ENCODE measurements around the gene FCER1A. TPM values are rescaled to one million over a fixed set of nuclear protein-coding genes. Genes with fewer than 3 reads are reported as not detected.

FCER1A gene
- total RNA-seq, 1 experiment from 2014 or later = not detected

DNA sequence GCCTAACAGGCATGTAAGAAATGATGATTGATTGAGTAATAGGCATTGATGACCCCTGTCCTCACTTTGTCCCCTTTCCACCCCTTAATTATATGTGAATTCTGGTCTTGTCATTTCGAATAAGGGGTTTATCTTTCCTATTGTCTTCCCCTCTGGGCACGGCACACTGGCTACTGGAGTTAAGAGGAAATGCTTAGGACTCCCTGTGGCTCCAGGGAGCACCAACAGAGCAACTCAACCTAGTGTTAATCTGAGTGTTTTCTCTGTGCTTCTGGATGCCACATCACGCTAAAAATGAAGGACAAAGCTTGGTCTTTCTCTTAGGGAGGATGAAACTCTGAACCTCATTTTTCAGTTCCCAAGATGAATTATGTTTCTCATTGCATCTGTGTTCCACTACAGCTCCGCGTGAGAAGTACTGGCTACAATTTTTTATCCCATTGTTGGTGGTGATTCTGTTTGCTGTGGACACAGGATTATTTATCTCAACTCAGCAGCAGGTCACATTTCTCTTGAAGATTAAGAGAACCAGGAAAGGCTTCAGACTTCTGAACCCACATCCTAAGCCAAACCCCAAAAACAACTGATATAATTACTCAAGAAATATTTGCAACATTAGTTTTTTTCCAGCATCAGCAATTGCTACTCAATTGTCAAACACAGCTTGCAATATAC is 5.3 kb downstream of the FCER1A start:
- TF ChIP-seq EZH2 (IDR thresholded peaks at IDR 0.05; ENCODE audit: low read depth) = no peak
- TF ChIP-seq, protein P1, sequence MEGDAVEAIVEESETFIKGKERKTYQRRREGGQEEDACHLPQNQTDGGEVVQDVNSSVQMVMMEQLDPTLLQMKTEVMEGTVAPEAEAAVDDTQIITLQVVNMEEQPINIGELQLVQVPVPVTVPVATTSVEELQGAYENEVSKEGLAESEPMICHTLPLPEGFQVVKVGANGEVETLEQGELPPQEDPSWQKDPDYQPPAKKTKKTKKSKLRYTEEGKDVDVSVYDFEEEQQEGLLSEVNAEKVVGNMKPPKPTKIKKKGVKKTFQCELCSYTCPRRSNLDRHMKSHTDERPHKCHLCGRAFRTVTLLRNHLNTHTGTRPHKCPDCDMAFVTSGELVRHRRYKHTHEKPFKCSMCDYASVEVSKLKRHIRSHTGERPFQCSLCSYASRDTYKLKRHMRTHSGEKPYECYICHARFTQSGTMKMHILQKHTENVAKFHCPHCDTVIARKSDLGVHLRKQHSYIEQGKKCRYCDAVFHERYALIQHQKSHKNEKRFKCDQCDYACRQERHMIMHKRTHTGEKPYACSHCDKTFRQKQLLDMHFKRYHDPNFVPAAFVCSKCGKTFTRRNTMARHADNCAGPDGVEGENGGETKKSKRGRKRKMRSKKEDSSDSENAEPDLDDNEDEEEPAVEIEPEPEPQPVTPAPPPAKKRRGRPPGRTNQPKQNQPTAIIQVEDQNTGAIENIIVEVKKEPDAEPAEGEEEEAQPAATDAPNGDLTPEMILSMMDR (conservative IDR thresholded peaks at IDR 0.05) = no peak
- no peaks in the 10 kb centered on the region for H3K9me2 ChIP-seq (ENCODE audit: insufficient read depth)
- H3F3A ChIP-seq (ENCODE audit: insufficient read depth, low read depth) = no peaks in the 10 kb centered on the region
- DNase-seq = no peak
- H3K4me1 ChIP-seq (replicated peaks; ENCODE audit: insufficient read depth) = no peaks in the 10 kb centered on the region
- H3K27me3 ChIP-seq (ENCODE audit: insufficient read depth, low read depth) = no peaks in the 10 kb centered on the region
- no peaks in the 10 kb centered on the region; the same call in 1 of the 2 replicates for H4K20me1 ChIP-seq (ENCODE audit: insufficient read depth)
- no peak overlapping the region for H3K4me2 ChIP-seq
- BruUV-seq (replicated peaks) = no TSS peak
- no peaks in the 10 kb centered on the region for H3K9me3 ChIP-seq (ENCODE audit: insufficient read depth, low read depth)
- ChIA-PET POLR2A (ENCODE audit: unreplicated experiment) (no interaction called here), CTCF (no interaction called here)
- intact Hi-C loops (cut with micrococcal nuclease; ENCODE audit: unreplicated experiment) = no loop called here
- H3K36me3 ChIP-seq (ENCODE audit: low read depth) = no peaks in the 10 kb centered on the region
- no peak overlapping the region for H2AFZ ChIP-seq
- no peak overlapping the region for H3K4me3 ChIP-seq
- H3K79me2 ChIP-seq (ENCODE audit: low read depth) = no peaks in the 10 kb centered on the region
- H3K27ac ChIP-seq = no peak overlapping the region

GRCh38 chr1:159311679-159312078 is 9.5 kb downstream of the FCER1A start:
- ChIA-PET CTCF (no interaction called here), POLR2A (ENCODE audit: unreplicated experiment) (no interaction called here)
- Histone ChIP-seq H3K27ac (no peak overlapping the region), H4K20me1 (ENCODE audit: insufficient read depth) (no peaks in the 10 kb centered on the region; the same call in 1 of the 2 replicates), H3F3A (ENCODE audit: insufficient read depth, low read depth) (no peaks in the 10 kb centered on the region), H3K9me2 (ENCODE audit: insufficient read depth) (no peaks in the 10 kb centered on the region), H3K27me3 (ENCODE audit: insufficient read depth, low read depth) (no peaks in the 10 kb centered on the region), H3K4me2 (no peak overlapping the region), H2AFZ (no peak overlapping the region), H3K4me3 (no peak overlapping the region), H3K79me2 (ENCODE audit: low read depth) (no peaks in the 10 kb centered on the region), H3K36me3 (ENCODE audit: low read depth) (no peaks in the 10 kb centered on the region), H3K4me1 (replicated peaks; ENCODE audit: insufficient read depth) (no peaks in the 10 kb centered on the region), H3K9me3 (ENCODE audit: insufficient read depth, low read depth) (no peaks in the 10 kb centered on the region)
- TF ChIP-seq, protein P1 (conservative IDR thresholded peaks at IDR 0.05) = no peak
- TF ChIP-seq EZH2 (IDR thresholded peaks at IDR 0.05; ENCODE audit: low read depth) = no peak
- intact Hi-C loops (cut with micrococcal nuclease; ENCODE audit: unreplicated experiment) = no loop called here
- BruUV-seq (replicated peaks) = no TSS peak
- DNase-seq = no peak

GRCh38 chr1:159315381-159315780 is 13.2 kb downstream of the FCER1A start:
- Histone ChIP-seq H3K4me2 (no peak overlapping the region), H3K4me3 (no peak overlapping the region), H3K9me3 (ENCODE audit: insufficient read depth, low read depth) (no peaks in the 10 kb centered on the region), H3K79me2 (ENCODE audit: low read depth) (no peaks in the 10 kb centered on the region), H2AFZ (no peak overlapping the region), H3K27me3 (ENCODE audit: insufficient read depth, low read depth) (no peaks in the 10 kb centered on the region), H3K27ac (no peak overlapping the region), H3K9me2 (ENCODE audit: insufficient read depth) (no peaks in the 10 kb centered on the region), H3K4me1 (replicated peaks; ENCODE audit: insufficient read depth) (no peaks in the 10 kb centered on the region), H3K36me3 (ENCODE audit: low read depth) (no peaks in the 10 kb centered on the region), H3F3A (ENCODE audit: insufficient read depth, low read depth) (no peaks in the 10 kb centered on the region), H4K20me1 (ENCODE audit: insufficient read depth) (no peaks in the 10 kb centered on the region)
- no TSS peak for BruUV-seq (replicated peaks)
- no peak for TF ChIP-seq EZH2 (IDR thresholded peaks at IDR 0.05; ENCODE audit: low read depth)
- TF ChIP-seq, protein P1 (conservative IDR thresholded peaks at IDR 0.05) = no peak
- CTCF ChIA-PET = no interaction called here
- POLR2A ChIA-PET (ENCODE audit: unreplicated experiment) = no interaction called here
- no peak for DNase-seq
- intact Hi-C loops (cut with micrococcal nuclease; ENCODE audit: unreplicated experiment) = no loop called here
